Sigmoid colon (tissue), 4 donors: ENCODE measurements around the gene GUCY1A2.

Source experiments
- EP300 ChIP-seq, 4 donors: sonication (generic); formaldehyde crosslinking; IDR thresholded peaks; one replicate each; pipeline ENCODE4 v1.6.1; 2017; ENCODE audit warnings: antibody characterized with exemption in 4 of 4
- POLR2A ChIP-seq, 2 donors: fragments of 450-650 bp; IDR thresholded peaks; one replicate each; pipeline ENCODE4 v1.6.1; 2016; ENCODE audit warnings: antibody characterized with exemption in 2 of 2, mild to moderate bottlenecking in 2 of 2, moderate library complexity in 2 of 2
- POLR2AphosphoS5 ChIP-seq, 4 donors: sonication (generic); formaldehyde crosslinking; IDR thresholded peaks; one replicate each; pipeline ENCODE4 v1.6.1; 2017; ENCODE audit warnings: antibody characterized with exemption in 4 of 4
- TF ChIP-seq, protein P1 (sequence below), 4 experiments: fragments of 450-650 bp in 3 of 4; fragments of 200-600 bp in 1 of 4; IDR thresholded peaks; one replicate each; pipeline ENCODE4 v1.5.1; 2016 to 2019; ENCODE audit warnings: antibody characterized with exemption in 4 of 4, mild to moderate bottlenecking in 3 of 4, moderate library complexity in 2 of 4

DNA sequence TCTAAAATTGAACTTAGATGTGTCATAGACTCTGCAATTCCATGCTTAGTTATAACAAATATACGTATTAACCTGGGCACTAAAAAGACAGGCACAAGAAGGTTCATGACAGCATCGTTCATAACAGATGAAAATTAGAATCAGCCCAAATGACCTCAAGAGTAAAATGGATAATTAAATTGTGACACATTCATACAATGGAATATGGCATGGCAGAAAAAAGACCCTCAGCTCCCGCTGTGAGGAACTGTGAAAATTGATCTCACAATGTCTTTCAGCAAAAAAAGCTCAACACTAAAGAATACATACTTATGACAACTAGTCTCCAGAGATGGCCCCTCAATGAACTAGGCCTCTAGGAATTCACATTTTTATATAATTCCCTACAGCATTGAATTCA, 386.0 kb downstream of the GUCY1A2 start:
- TF ChIP-seq POLR2AphosphoS5 (IDR thresholded peaks at IDR 0.05) (no peak), POLR2A (IDR thresholded peaks at IDR 0.05) (no peak), EP300 (IDR thresholded peaks at IDR 0.05) (no peak)
- TF ChIP-seq, protein P1, sequence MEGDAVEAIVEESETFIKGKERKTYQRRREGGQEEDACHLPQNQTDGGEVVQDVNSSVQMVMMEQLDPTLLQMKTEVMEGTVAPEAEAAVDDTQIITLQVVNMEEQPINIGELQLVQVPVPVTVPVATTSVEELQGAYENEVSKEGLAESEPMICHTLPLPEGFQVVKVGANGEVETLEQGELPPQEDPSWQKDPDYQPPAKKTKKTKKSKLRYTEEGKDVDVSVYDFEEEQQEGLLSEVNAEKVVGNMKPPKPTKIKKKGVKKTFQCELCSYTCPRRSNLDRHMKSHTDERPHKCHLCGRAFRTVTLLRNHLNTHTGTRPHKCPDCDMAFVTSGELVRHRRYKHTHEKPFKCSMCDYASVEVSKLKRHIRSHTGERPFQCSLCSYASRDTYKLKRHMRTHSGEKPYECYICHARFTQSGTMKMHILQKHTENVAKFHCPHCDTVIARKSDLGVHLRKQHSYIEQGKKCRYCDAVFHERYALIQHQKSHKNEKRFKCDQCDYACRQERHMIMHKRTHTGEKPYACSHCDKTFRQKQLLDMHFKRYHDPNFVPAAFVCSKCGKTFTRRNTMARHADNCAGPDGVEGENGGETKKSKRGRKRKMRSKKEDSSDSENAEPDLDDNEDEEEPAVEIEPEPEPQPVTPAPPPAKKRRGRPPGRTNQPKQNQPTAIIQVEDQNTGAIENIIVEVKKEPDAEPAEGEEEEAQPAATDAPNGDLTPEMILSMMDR (IDR thresholded peaks at IDR 0.05): no peak
